HEK293T (cell line): ENCODE measurements around the gene CNTN5.

Source experiments
- CTCF ChIA-PET: fragments of 350-600 bp; formaldehyde crosslinking; extraction: SDS; loops from one replicate; lab custom pipeline; 2021; ENCODE audit warnings: antibody characterized with exemption, inconsistent platforms; lab: Yijun Ruan, JAX
- POLR2A ChIA-PET: fragments of 350-600 bp; formaldehyde crosslinking; extraction: SDS; loops from one replicate; lab custom pipeline; 2020; ENCODE audit warnings: antibody characterized with exemption, inconsistent platforms; lab: Yijun Ruan, JAX
- DNase-seq: peaks from one replicate; pipeline ENCODE4 v3.0.0; 2012; ENCODE audit warnings: mixed read lengths; ENCODE audit errors: extremely low spot score
- ARNT ChIP-seq: fragments of 450-650 bp; IDR thresholded peaks from 2 replicates; pipeline ENCODE4 v1.6.1; 2017; ENCODE audit warnings: mild to moderate bottlenecking
- BHLHE40 ChIP-seq: fragments of 450-650 bp; IDR thresholded peaks from 2 replicates; pipeline ENCODE4 v1.6.1; 2016; ENCODE audit warnings: mild to moderate bottlenecking, moderate library complexity, borderline replicate concordance
- CTBP1 ChIP-seq: fragments of 450-650 bp; IDR thresholded peaks from 2 replicates; pipeline ENCODE4 v1.6.1; 2016; ENCODE audit warnings: borderline replicate concordance
- ELF4 ChIP-seq: fragments of 450-650 bp; IDR thresholded peaks from 2 replicates; pipeline ENCODE4 v1.6.1; 2017; ENCODE audit warnings: antibody characterized with exemption
- FOXA1 ChIP-seq: fragments of 450-650 bp; IDR thresholded peaks from 2 replicates; pipeline ENCODE4 v1.6.1; 2016; ENCODE audit warnings: mild to moderate bottlenecking
- FOXK2 ChIP-seq: fragments of 450-650 bp; IDR thresholded peaks from 2 replicates; pipeline ENCODE4 v1.6.1; 2016; ENCODE audit warnings: mild to moderate bottlenecking
- FOXM1 ChIP-seq: fragments of 450-650 bp; IDR thresholded peaks from 2 replicates; pipeline ENCODE4 v1.6.1; 2017; ENCODE audit warnings: mild to moderate bottlenecking, borderline replicate concordance
- HDGF ChIP-seq: fragments of 450-650 bp; IDR thresholded peaks from 2 replicates; pipeline ENCODE4 v1.6.1; 2017; ENCODE audit warnings: antibody characterized with exemption, borderline replicate concordance
- L3MBTL2 ChIP-seq: fragments of 450-650 bp; conservative IDR thresholded peaks from 2 replicates; pipeline ENCODE4 v1.6.1; 2016; ENCODE audit warnings: mild to moderate bottlenecking
- LEF1 ChIP-seq: fragments of 450-650 bp; IDR thresholded peaks from 2 replicates; pipeline ENCODE4 v1.6.1; 2017; ENCODE audit warnings: mild to moderate bottlenecking, borderline replicate concordance
- NFRKB ChIP-seq: fragments of 450-650 bp; IDR thresholded peaks from 2 replicates; pipeline ENCODE4 v1.6.1; 2016; ENCODE audit warnings: mild to moderate bottlenecking, moderate library complexity
- SP1 ChIP-seq: fragments of 450-650 bp; IDR thresholded peaks from 2 replicates; pipeline ENCODE4 v1.6.1; 2017
- SUZ12 ChIP-seq: fragments of 450-650 bp; IDR thresholded peaks from 2 replicates; pipeline ENCODE4 v1.6.1; 2016; ENCODE audit warnings: mild to moderate bottlenecking
- TARDBP ChIP-seq: fragments of 450-650 bp; IDR thresholded peaks from 2 replicates; pipeline ENCODE4 v1.6.1; 2016
- ZNF384 ChIP-seq: fragments of 450-650 bp; IDR thresholded peaks from 2 replicates; pipeline ENCODE4 v1.6.1; 2016
- TF ChIP-seq, protein P1 (sequence below): fragments of 450-650 bp; IDR thresholded peaks from 2 replicates; pipeline ENCODE4 v1.6.1; 2016

Gene CNTN5

GRCh38 chr11:99162819-99163218, 142.1 kb downstream of the CNTN5 start:
- CTCF ChIA-PET: no interaction called here
- DNase-seq: no peak
- POLR2A ChIA-PET: no interaction called here
- no peak for TF ChIP-seq FOXM1
- TF ChIP-seq SP1: no peak
- TF ChIP-seq ELF4: no peak
- no peak for TF ChIP-seq SUZ12
- TF ChIP-seq CTBP1: no peak
- TF ChIP-seq NFRKB: no peak
- no peak for TF ChIP-seq ARNT
- no peak for TF ChIP-seq HDGF
- TF ChIP-seq L3MBTL2: no peak
- TF ChIP-seq, protein P1, sequence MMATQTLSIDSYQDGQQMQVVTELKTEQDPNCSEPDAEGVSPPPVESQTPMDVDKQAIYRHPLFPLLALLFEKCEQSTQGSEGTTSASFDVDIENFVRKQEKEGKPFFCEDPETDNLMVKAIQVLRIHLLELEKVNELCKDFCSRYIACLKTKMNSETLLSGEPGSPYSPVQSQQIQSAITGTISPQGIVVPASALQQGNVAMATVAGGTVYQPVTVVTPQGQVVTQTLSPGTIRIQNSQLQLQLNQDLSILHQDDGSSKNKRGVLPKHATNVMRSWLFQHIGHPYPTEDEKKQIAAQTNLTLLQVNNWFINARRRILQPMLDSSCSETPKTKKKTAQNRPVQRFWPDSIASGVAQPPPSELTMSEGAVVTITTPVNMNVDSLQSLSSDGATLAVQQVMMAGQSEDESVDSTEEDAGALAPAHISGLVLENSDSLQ: no peak
- TF ChIP-seq FOXA1: no peak
- no peak for TF ChIP-seq ZNF384
- no peak for TF ChIP-seq FOXK2
- TF ChIP-seq TARDBP: no peak
- TF ChIP-seq BHLHE40: no peak
- no peak for TF ChIP-seq LEF1

- CTCF ChIA-PET: no interaction called here
- TF ChIP-seq FOXA1: no peak
- no peak for TF ChIP-seq ARNT
- no peak for TF ChIP-seq NFRKB
- TF ChIP-seq TARDBP: no peak
- POLR2A ChIA-PET: no interaction called here
- no peak for DNase-seq
These were observed 149.8 kb downstream of the CNTN5 start for GRCh38 chr11:99170591-99170990.

DNA sequence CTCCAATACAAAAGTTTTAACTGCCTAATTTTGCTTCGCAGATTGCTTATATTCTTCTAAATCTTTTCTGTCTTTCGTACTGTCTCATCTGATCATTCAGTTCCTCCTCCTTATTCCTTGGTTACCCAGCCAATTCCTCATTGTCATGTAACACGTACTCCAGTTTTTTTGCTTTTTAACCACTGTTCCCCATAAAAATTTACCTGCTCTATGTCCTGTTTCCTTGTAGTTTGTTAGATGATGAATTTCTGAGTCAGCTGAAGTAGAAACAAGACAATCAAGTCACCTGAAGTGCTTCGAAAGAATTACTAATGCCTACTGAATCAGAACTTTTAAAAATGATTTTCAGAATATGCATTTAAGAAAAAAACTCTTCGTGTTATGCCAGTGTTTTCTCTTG, 150.6 kb downstream of the CNTN5 start:
- TF ChIP-seq LEF1 (no peak), ARNT (no peak), L3MBTL2 (no peak), NFRKB (no peak)
- ChIA-PET CTCF (no interaction called here), POLR2A (no interaction called here)
- DNase-seq: no peak

GRCh38 chr11:99176430-99176829, 155.7 kb downstream of the CNTN5 start:
- DNase-seq: no peak
- TF ChIP-seq, protein P1: no peak
- TF ChIP-seq CTBP1: no peak
- TF ChIP-seq FOXA1: no peak
- TF ChIP-seq FOXM1: no peak
- TF ChIP-seq ZNF384: no peak
- TF ChIP-seq SUZ12: no peak
- TF ChIP-seq ARNT: no peak
- TF ChIP-seq L3MBTL2: no peak
- POLR2A ChIA-PET: no interaction called here
- CTCF ChIA-PET: no interaction called here

DNA sequence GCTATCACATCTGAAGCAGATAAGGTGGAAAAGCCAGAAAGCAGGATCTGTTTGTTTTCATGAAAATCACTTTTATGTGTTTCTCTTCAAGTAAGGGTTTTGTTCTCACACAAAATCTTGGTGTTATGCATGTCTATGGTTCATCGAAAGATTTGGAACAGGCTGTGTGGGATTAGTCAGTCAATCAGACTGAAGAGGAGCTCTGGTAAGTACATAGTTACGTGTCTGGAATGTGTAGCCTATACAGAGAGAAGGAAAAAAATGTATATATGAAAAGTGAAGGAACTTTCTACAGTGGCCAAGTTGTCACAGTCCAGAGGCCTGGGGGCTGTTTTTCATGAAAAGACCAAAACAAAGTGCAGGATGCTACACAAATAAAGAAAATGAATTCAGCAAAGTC, 156.7 kb downstream of the CNTN5 start:
- no peak for DNase-seq
- ChIA-PET CTCF (interaction anchor here (0.6 kb wide), 1 partner anchor 11 kb away, joined by 3 read pairs; no protein-coding TSS in a partner anchor), POLR2A (no interaction called here)
- no peak for TF ChIP-seq HDGF

DNA sequence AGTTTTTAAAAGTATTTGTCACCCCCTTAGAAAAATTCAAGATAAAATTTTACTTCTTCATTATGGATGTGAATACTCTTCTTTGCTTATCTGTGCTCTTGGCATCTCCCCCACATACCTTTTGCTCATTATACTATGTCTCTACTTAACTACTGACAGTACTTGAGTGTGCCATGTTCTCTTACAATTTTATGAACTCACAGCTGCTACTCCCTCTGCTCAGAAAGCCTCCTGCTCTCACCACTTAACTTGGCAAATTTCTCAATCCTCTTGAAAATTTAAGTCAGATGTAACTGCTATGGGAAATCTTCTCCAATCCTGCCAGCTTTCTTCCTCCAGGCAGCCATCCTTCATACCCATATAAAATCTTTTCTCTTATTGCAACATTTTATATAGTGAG, 163.4 kb downstream of the CNTN5 start:
- ChIA-PET POLR2A (no interaction called here), CTCF (no interaction called here)
- no peak for DNase-seq
- TF ChIP-seq L3MBTL2 (no peak), ARNT (no peak), HDGF (no peak), ZNF384 (no peak), CTBP1 (no peak), FOXK2 (no peak), SP1 (no peak), ELF4 (no peak), FOXM1 (no peak)

DNA sequence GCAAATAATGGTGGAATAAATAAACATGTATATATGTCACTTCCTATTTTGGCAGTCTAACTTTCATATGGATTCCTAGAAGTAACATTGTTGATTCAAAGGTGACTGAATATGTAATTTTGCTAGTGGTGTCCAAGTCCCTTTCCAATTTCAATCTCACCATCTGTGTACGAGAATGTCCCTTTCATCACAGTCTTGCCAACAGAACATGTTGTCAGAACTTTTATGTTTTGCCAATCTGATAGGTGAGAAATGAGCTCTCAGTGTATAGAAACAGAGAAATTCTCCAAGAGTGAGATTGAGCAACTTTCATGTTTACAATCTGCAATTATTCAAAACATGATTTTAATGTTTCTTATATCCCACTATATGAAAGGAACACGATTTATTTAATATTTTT, 167.5 kb downstream of the CNTN5 start:
- TF ChIP-seq SP1: no peak
- TF ChIP-seq NFRKB: no peak
- TF ChIP-seq HDGF: no peak
- TF ChIP-seq L3MBTL2: no peak
- TF ChIP-seq, protein P1: no peak
- TF ChIP-seq ELF4: no peak
- no peak for TF ChIP-seq ZNF384
- no peak for TF ChIP-seq CTBP1
- no peak for TF ChIP-seq TARDBP
- no peak for TF ChIP-seq FOXA1
- no peak for TF ChIP-seq FOXK2
- TF ChIP-seq FOXM1: no peak
- no peak for TF ChIP-seq ARNT
- TF ChIP-seq LEF1: no peak
- no peak for TF ChIP-seq SUZ12
- no peak for DNase-seq
- ChIA-PET POLR2A (no interaction called here), CTCF (interaction anchor here (0.6 kb wide), 1 partner anchor 10 kb away, joined by 3 read pairs; no protein-coding TSS in a partner anchor)
